ENCODE results near the gene CAVIN1.
A peak's percentile ranks its signal among the peaks of the same experiment; 100 is the strongest.
"Not testable (repeated sequence)": the region's sequence is repeated elsewhere in the genome, so short reads cannot be mapped to it uniquely, and the experiment has no call there.

The CAVIN1 gene

DNA sequence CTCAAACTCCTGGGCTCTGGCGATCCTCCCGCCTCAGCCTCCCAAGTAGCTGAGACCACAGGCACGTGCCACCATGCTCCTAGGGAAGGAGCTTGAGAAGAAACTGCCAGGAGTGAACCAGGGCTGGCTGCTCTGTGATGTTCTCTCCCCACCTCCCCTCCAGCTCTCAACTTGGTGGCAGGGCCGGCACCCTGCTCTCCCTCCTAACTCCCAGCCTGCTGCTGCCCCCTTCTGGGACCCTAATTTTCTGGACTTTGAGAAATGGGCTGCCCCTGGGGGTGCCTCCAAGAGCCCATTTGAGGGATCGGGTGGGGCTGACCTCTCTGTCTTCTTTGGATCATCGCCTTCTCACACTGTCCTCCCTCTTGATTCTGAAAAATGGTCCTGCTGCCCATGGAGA is 19.9 kb downstream of the CAVIN1 start:
- no peak for DNase-seq (ENCODE audit: low spot score)
- H3K27ac ChIP-seq: peak overlapping the region; percentile 23 to 62
- H3K4me3 ChIP-seq: no peak overlapping the region
- no peak for TF ChIP-seq CTCF (IDR thresholded peaks at IDR 0.05)

GRCh38 chr17:42402117-42402516 is 20.9 kb downstream of the CAVIN1 start:
- no peak for TF ChIP-seq CTCF (IDR thresholded peaks at IDR 0.05)
- no peak for DNase-seq (ENCODE audit: low spot score)
- H3K4me3 ChIP-seq: no peak overlapping the region
- peak overlapping the region in 1 of 2 donors; percentile 66 for H3K27ac ChIP-seq

DNA sequence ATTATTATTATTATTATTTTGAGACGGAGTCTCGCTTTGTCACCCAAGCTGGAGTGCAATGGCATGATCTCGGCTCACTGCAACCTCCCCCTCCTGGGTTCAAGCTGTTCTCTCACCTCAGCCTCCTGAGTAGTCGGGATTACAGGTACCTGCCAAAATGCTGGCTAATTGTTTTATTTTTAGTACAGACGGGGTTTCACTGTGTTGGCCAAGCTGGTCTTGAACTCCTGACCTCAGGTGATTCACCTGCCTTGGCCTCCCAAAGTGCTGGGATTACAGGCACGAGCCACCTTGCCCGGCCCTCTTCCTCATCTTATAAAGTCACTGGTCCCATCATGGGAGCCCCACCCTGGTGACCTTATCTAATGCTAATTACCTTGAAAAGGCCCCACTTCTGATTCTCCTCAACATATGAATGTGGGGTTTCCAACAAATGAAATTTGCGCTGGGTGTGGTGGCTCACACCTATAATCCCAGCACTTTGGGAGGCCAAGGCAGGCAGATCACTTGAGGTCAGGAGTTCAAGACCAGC is 22.1 kb downstream of the CAVIN1 start:
- DNase-seq (ENCODE audit: low spot score); H3K4me3 ChIP-seq: not testable (repeated sequence)
- H3K27ac ChIP-seq: peak overlapping the region in 1 of 2 donors; percentile 19

- Histone ChIP-seq H3K27ac (peak overlapping the region in 1 of 2 donors; percentile 10), H3K4me3 (no peak overlapping the region)
- no peak for TF ChIP-seq CTCF (IDR thresholded peaks at IDR 0.05)
- DNase-seq (ENCODE audit: low spot score): no peak
Observed at GRCh38 chr17:42399948-42400843, 22.9 kb downstream of the CAVIN1 start.

GRCh38 chr17:42399121-42399520 is 23.9 kb downstream of the CAVIN1 start:
- peak overlapping the region in 1 of 2 donors; percentile 57 for H3K27ac ChIP-seq
- no peak for TF ChIP-seq CTCF (IDR thresholded peaks at IDR 0.05)
- H3K4me3 ChIP-seq: no peak overlapping the region
- DNase-seq (ENCODE audit: low spot score): no peak

DNA sequence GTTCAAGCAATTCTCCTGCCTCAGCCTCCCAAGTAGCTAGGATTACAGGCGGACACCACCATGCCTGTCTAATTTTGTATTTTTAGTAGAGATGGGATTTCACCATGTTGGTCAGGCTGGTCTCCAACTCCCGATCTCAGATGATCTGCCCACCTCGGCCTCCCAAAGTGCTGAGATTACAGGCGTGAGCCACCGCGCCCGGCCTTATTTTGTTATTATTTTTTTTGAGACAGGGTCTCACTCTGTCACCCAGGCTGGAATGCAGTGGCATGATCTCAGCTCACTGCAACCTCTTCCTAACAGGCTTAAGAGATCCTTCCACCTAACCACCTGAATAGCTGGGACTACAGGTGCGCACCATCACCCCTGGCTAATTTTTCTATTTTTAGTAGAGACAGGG is 27.5 kb downstream of the CAVIN1 start:
- DNase-seq (ENCODE audit: low spot score); H3K27ac ChIP-seq; H3K4me3 ChIP-seq: not testable (repeated sequence)

DNA sequence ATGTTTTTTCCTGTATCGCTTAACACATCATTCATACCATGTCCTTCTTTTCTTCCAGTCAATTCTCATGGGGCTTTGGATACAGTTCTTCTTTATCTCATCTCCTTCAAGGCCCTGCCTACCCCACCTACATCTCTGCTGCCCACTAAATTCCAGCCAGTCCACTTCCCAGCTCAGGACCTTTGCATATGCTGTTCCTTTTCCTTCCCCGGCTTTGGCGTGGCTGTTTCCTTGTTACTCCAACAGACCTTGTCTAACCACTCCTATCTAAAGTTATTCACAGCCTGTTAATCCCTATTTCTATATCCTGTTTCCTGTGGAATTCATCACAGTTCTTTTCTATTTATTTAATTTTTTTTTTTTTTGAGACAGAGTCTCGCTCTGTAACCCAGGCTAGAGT is 28.2 kb downstream of the CAVIN1 start:
- no peak for DNase-seq (ENCODE audit: low spot score)
- Histone ChIP-seq H3K4me3 (no peak overlapping the region), H3K27ac (no peak overlapping the region)
- no peak for TF ChIP-seq CTCF (IDR thresholded peaks at IDR 0.05)

Data from coronary artery (tissue), 2 donors.